HG03139 (cell line): Measurements from ENCODE around the gene NHP2.
"Not testable (repeated sequence)": the region's sequence is repeated elsewhere in the genome, so short reads cannot be mapped to it uniquely, and the experiment has no call there.

Experiments
- ATAC-seq: cut with Tn5 transposase; IDR thresholded peaks from one replicate; pipeline ENCODE4 v1.9.1; 2021; ENCODE audit not compliant: unreplicated experiment

NHP2 gene

DNA sequence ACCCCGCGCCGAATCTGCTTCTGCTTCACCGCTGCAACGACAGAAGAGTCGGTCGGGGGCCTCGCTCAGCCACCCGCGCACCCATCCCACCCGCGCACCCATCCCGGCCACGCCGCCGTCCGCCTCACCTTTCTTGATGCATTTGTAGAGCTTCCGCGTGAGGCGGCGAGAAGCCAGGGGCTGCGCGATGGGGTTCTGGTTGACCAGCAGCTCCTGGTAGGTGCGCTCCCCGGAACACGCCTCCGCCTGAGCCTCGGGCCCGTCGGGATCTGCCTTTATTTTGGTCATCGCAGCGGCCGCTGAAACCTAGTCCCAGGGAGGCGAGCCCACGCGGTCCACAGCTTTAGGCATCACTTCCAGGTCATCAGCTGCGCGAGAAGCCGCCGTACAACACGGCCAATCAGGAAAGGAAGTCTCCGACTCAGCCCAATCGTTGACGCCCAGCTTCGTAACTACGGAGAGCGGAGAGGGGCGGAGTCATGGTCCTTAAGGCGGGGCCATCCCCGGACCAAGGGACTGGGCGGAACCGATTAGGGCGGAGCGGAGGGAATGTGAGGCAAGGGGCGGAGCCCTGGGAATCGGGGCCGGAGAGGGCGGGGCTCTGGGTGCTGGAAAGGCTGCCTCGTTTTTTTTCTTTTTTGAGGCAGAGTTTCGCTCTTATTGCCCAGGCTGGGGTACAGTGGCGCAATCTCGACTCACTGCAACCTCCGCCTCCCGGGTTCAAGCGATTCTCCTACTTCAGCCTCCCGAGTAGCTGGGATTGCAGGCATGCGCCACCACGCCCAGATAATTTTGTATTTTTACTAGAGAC is at the start of gene NHP2:
NHP2 (minus strand) TSS at position 356 of the 811 bp plus-strand sequence; CDS start at position 288, 68 bp downstream.
- ATAC-seq: peak; percentile 99

DNA sequence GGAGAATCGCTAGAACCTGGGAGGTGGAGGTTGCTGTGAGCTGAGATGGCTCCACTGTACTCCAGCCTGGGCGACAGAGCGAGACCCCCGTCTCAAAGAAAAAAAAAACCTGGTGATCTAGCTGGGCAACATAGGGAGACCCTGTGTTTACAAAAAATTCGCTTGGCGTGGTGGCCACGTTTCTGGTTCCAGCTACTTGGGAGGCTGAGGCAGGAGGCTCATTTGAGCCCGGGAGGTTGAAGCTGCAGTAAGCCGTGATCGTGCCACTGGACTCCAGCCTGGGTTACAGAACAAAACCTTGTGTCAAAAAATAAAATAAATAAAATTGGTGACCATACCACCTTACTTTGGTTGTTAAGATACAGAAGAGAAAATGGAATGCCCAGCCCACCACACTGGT is 48.9 kb upstream of the NHP2 start:
- no peak for ATAC-seq

DNA sequence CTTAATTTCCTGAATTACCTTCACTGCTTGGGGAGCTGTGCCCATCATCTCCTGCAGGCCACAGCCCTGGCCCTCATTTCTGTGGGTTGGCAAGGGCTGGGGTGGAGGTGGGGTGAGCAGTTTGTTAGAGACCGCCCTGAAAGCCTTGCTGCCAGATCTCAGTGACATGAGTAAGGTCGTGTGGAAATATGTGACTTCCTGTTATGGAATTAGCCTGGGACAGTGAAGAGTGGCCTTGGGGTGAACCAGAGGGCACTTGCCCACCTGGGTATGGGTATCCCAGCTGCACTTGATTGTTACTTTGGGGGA is 48.2 kb upstream of the NHP2 start:
- ATAC-seq: no peak

DNA sequence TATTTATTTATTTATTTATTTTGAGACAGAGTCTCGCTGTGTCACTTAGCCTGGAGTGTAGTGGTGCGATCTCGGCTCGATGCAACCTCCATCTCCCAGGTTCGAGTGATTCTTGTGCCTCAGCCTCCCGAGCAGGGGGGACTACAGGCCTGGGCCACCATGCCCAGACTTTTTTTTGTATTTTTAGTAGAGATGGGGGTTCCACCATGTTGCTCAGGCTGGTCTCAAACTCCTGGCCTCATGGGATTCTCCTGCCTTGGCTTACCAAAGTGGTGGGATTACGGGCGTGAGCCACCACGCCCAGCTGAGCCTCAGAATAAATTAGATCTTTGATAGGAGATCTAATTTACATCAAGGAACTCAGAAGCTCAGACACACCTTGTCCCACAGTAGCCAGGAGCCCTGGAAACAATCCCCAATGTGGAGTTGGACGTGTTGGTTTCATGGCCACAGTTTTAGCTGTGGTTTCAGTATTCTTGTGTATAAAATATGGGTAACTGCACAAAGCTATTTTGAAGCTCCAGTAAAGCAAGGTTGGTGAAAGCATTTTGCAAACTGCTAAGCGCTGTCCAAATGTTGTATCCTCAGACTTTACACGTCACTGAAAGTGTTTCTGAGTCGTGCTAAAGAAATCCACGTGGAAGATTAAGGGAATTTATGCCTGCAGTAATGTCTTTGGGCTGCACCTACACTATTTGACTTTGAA is 47.7 kb upstream of the NHP2 start:
- no peak for ATAC-seq

DNA sequence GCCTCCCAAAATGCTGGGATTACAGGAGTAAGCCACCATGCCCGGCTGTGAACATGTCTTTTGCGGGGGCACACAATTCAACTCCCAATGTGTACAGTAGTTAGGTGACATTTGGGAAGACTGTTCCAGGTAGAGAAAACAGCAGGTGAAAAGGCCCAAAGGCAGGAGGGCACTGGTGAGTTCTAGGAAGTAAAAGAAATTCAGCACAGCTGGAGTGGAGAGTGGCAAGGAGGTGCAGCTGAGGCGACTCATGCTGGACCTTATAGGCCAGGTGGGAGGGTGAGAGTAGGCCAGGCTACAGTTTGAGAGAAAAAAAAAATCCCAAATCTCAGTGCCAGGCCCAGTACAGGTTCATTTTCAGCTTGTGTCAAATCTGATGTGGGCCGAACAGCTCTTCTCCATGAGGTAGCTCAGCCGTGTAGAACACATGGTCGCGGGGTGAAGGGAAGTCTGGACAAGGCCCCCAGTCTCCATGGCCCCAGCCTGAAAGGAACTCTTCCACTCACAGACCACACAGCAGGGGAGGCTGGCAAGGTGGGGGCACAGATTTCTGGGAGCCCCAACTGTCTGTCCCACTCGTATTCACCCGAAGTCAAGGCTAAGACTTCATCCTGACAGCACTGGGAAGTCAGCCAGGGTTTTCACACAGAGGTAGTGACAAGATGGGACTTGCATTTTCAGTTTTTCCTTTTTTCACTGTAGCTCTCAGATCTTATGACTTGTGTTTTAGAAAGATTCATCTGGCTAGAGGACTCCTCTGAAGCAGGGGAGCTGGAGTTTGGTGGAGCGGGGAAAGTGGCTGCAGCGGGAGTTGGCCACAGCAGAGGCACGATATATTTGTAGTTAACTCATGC is 46.1 kb upstream of the NHP2 start:
- ATAC-seq: no peak

DNA sequence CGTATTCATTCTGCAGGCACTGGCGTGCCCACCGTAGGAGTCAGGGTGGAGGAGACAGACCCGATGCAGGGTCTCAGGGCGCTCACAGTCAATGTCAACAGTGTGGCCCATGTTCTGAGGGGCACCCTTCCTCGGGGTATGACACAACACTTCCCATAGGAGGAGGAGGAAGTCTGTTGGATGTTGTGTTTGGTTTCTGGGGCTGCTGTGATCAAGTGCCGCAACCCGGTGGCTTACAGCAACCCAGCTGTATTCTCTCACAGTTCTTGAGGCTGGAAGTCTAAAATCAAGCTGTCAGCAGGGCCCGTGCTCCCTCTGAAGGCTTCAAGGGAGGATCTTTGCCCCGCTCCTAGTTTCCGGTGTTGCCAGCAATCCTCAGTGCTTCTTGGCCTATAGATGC is 45.0 kb upstream of the NHP2 start:
- no peak for ATAC-seq

DNA sequence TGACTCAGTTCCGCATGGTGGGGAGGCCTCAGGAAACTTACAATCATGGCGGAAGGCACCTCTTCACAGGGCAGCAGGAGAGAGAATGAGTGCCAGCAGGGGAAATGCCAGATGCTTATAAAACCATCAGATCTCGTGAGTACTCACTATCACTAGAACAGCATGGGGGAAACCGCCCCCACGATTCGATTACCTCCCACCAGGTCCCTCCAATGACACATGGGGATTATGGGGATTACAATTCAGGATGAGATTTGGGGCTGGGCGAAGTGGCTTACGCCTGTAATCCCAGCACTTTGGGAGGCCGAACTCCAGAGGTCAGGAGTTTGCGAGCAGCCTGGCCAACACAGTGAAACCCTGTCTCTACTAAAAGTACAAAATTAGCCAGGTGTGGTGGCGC is 44.5 kb upstream of the NHP2 start:
- ATAC-seq: not testable (repeated sequence)

DNA sequence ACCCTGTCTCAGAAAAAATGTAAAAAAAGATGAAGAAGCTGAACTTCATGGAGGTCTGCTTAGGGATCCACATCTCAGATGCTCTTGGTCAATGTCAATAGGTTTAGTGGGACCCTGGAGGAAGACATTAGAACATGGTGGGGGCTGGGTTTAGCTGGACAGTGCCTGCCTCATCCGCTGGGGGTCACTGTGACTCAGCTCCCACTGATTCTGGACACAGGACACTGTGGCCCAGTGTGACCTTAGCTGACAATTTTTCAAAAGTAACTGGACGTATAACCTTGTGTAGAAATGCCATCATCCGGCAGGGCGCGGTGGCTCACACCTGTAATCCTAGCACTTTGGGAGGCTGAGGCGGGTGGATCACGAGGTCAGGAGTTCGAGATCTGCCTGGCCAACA is 43.3 kb upstream of the NHP2 start:
- ATAC-seq: no peak

DNA sequence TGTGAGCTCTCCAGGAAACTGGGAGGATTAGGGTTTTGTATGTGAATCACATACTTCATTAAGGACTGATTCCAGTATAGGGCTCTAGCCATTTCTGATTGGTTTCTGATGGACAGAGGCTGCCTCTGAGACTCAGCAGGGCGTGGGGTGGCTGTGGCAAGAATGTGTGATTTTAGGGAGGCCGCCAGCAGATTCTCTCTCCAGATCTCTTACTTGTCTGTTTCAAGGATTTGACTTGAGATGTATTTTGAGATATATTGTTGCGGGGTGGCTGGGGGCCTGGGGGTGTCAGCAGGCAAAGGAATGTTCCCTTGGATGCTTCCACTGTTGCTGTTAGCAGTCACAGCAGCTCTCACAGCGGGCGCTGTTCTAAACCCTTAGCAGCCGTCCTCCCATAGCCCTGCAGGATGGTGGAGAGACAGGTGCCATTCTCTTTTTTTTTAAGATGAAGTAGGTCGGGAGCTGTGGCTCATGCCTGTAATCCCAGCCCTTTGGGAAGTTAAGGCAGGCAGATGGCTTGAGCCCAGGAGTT is 42.7 kb upstream of the NHP2 start:
- no peak for ATAC-seq

DNA sequence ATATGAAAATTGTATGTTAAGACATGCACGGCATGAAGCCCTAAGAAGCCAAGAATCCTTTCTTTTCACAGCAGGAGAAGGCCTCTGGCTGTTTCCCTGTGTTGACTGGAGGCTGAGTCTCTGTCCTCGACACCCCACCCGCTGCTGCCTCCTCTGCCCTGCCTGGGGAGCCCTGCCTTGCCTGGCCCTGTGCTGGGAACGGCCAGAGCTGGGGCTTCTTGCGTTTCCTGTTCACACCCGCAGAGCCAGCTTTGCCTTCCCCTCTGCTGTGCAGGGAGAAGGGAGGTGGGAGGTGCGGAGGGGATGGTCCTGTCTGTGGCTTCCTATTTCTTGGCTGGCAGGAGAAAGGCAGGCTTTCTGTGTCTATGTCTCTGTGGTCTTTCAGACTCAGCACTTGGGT is 40.3 kb upstream of the NHP2 start:
- ATAC-seq: no peak

DNA sequence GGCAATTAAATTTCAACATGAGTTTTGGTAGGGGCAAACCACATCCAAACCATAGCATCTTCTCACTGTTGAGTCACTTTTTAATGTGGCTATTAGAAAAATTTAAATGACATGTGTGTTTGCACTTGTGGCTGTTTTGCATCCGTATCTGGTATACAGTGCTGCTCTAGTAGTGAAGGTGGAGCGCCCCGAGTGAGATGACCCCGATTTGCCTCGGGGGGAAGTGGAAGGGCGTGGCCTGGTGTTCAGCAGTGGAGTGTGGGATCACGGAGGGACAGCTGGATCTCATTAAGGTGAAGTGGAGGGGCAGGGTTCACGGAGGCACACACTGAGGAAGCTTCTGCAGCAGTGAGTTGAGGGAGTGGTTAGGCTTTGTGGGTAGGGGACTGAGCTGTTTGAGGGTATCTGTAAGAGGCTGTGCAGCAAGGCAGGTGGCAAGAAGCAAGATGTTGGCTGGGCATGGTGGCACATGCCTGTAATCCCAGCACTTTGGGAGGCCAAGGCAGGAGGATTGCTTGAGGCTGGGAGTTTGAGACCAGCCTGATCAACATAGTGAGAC is 39.6 kb upstream of the NHP2 start:
- ATAC-seq: no peak

DNA sequence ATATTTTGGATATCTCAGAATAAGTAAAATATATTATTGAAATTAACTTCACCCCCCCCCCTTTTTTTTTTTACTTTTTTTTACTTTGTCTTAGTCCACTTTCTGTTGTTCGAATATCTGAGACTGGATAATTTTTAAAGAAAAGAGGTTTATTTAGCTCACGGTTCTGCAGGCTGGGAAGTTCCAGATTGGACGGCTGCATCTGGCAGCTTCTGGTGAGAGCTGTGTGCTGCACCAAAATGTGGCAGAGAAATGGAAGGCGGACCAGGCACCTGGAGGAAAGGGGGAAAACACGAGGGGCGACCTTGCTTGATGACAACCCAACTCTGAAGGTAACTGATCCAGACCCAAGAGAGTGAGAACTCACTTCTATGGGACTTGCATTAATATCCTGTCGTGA is 39.1 kb upstream of the NHP2 start:
- ATAC-seq: no peak

DNA sequence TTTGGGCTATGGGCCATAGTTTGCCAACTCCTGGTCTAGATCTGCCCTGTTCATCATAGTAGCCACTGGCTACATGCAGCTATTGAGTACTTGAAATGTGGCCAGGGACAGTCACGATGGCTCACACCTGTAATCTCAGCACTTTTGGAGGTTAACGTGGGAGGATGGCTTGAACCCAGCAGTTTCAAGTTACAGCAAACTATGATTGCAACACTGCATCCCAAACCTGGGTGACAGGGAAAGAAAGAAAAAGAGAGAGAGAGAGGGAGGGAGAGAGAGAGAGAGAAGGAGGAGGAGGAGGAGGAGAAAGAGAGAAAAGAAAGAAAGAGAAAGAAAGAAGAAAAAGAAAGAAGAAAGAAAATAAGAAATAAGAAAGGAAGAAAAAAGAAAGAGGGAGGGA is 38.6 kb upstream of the NHP2 start:
- ATAC-seq: no peak

DNA sequence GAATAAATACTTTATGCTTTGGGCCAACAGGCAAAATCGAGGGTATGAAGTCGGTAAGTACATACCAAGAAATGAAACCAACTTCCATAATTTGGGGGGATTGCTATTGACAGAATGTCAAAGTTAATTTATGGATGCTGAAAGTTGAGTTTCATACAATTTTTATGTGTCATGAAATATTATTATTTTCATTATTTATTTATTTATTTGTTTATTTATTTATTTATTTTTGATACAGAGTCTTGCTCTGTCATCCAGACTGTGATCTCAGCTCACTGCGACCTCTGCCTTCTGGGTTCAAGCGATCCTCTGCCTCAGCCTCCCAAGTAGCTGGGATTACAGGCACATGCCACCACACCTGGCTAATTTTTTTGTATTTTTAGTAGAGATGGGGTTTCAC is 38.0 kb upstream of the NHP2 start:
- no peak for ATAC-seq

DNA sequence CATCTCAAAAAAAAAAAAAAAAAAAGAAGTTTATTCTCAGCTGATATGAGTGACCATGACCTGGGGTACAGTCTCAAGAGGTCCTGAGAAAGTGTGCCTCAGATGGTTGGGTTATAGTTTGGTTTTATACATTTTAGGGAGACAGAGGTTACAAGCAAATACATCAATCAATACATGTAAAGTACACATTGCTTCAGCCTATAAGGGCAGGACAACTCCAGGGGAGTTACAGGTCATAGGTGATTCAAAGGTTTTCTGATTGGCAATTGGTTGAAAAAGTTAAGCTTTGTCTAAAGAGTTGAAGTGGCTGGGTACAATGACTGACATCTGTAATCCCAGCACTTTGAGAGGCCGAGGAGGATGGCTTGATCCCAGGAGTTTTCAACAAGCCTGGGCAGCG is 35.7 kb upstream of the NHP2 start:
- ATAC-seq: no peak

DNA sequence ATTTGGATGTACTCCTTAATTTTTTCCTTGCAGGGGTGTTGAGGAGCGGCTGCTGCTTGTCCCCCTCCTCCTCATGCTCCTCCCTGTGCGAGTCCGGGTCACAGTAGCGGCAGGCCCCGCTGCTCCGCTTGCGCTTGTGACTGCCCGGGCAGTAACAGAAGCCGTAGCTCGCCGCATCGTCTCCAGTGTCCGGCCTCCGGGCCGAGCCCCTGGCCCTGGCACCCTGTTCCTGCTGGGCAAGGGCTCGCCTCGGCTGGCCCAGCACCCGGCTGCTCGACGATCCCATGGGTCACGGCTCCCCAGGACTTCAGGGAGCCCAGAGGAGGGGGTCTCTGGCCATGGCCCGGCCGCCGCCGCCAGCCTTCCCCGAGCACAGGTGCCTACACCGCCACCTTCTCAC is 33.3 kb upstream of the NHP2 start, which contains the start of gene GMCL2:
GMCL2 (minus strand) TSS at position 358 of the 400 bp plus-strand sequence; CDS start at position 286, 72 bp downstream.
- ATAC-seq: no peak

DNA sequence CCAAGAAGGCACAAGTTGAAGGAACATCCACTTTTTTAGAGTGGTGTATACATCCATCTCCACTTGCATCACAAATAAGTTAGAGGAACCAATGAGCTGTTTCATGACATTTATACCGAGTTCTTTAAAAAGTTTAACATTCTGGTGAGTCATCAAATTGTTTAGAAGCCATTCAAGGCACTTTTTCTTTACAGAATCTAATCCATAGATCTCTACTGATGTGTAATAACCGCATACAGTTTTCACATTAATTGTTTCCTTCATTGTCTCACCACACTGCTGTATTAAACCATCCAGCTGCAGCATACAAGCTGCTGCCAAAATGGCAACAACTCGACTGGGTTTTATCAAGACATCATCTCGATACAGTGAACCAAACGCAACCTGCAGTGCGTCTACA is 32.7 kb upstream of the NHP2 start:
- ATAC-seq: no peak

DNA sequence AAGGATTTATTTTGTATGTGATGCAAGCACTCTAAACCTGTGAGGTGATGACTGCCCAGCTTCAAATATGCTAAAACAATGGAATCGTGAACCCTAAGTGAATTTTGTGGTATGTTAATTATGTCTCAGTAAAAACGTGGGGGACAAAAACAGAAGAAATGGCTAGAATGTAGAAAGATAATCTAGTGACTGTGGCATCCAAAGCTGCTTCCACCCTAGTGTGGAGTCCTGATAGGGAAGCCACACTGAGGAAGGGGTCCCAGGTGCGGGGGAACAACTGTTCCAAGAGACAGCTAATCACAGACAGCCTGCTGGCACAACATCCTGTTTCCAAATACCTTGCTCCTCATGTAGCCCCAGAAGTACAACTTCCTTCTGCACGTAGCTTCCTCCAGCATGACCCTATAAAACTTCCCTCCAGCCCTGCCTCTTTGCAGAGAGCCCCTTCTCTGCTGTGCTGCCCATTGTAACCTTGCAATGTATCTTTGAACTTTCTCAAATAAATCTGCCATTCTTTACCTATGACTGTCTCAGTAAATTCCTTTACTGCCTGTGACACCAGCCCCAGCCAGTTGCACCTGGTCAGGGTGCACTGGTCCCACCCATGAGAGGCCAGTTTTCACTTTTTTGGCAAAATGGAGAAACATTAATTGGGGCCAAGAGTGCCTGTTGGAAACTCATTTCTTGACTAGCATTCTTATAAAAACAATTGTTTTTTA is 28.6 kb upstream of the NHP2 start:
- ATAC-seq: no peak

DNA sequence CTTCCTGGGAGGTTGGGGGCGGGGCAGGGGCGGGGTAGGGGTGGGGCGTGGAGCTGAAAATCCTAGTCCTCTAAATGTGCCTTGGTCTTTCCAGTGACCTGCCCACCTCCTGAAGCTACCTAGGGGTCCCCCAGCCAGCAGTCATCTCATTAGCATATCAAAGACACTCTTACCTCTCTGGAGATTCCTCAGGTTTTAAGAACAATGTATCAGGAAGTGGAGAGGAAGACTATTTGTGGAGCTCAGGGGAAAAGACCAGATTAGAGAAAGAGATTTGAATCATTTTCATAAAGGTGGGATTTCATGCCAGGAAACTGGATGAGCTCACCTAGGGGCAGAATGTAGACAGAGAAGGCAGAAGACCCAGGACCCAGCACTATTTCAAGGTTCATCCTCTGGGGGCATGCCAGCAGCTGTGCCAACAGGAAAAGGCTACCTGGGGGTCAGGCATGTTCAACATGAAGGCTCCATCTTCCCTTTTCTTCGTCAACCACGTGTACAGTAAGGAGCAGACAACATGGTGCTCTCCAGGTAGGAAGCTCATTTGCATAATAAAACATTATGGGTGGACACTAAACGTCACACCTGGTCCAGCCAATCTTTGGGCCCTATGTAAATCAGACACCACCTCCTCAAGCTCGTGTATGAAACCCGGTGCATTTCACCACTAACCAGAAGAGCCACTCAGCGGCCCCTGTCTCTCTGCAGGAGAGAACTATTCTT is 26.6 kb upstream of the NHP2 start:
- no peak for ATAC-seq

DNA sequence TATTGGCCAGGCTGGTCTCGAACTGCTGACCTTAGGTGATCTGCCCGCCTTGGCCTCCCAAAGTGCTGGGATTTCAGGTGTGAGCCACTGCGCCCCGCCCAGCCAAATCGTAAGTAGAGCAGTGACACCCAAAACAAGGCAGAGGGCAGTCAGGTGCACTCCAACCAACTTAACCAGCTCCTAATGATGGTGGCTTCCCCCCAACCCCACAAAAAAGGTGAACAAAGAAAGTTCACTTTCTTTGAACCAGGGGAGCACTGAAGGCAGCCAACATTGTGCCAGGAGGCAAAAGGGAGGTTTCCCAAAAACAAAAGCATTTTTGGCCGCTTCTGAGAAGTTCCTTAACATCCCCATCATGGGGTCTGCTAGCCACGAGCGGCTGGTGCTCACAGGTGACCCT is 23.9 kb upstream of the NHP2 start:
- no peak for ATAC-seq
